Measurements from ENCODE around the gene MCM7. TPM values are rescaled to one million over a fixed set of nuclear protein-coding genes. Genes with fewer than 3 reads are reported as not detected.
"Not testable (repeated sequence)": the region's sequence is repeated elsewhere in the genome, so short reads cannot be mapped to it uniquely, and the experiment has no call there.

Gene MCM7
- total and polyA plus RNA-seq, 7 donors, result 29.6 to 99.3 (median 34.2) TPM

GRCh38 chr7:100132126-100132525 is 30.9 kb upstream of the MCM7 start:
- intact Hi-C loops (cut with DNase I), result loop anchor here (2.0 kb wide), 1 partner anchor 85 kb away; no protein-coding TSS in a partner anchor

GRCh38 chr7:100130608-100131453 is 29.6 kb upstream of the MCM7 start:
- H3K27me3 ChIP-seq, result no peaks in the 10 kb centered on the region
- no peaks in the 10 kb centered on the region for H3K36me3 ChIP-seq
- WGBS, 2 donors, result 5 to 13% methylated on average over 24 of the region's 24 CpGs
- peaks cover 0 to 28% (median 22%) of the 10 kb centered on the region in 4 donors for H3K4me1 ChIP-seq
- TF ChIP-seq CTCF (IDR thresholded peaks at IDR 0.05) (peak; percentile 73 to 92 (median 83)), POLR2AphosphoS5 (IDR thresholded peaks at IDR 0.05) (no peak)
- no peak overlapping the region for H3K27ac ChIP-seq
- peak; percentile 89 for DNase-seq
- H3K9me3 ChIP-seq, result no peaks in the 10 kb centered on the region
- no peak overlapping the region for H3K4me3 ChIP-seq
- intact Hi-C loops (cut with DNase I), result no loop called here

More at GRCh38 chr7:100132126-100132525, 30.9 kb upstream of the MCM7 start:
- H3K9me3 ChIP-seq, result no peaks in the 10 kb centered on the region
- TF ChIP-seq EP300 (IDR thresholded peaks at IDR 0.05) (no peak), POLR2A (IDR thresholded peaks at IDR 0.05) (no peak), CTCF (IDR thresholded peaks at IDR 0.05) (no peak), POLR2AphosphoS5 (IDR thresholded peaks at IDR 0.05) (no peak)
- no peak overlapping the region for H3K4me3 ChIP-seq
- peaks cover 0 to 24% (median 14%) of the 10 kb centered on the region in 4 donors for H3K4me1 ChIP-seq
- DNase-seq, result no peak
- 61 to 69% methylated on average over 7 of the region's 7 CpGs for WGBS, 2 donors
- no peak overlapping the region for H3K27ac ChIP-seq
- H3K36me3 ChIP-seq, result no peaks in the 10 kb centered on the region
- H3K27me3 ChIP-seq, result no peaks in the 10 kb centered on the region

- H3K27me3 ChIP-seq; H3K27ac ChIP-seq; H3K36me3 ChIP-seq; H3K4me3 ChIP-seq; intact Hi-C loops (cut with DNase I); DNase-seq; H3K9me3 ChIP-seq: not testable (repeated sequence)
- 94 to 98% methylated on average over 1 of the region's 1 CpG for WGBS, 2 donors
- peaks cover 0 to 33% (median 24%) of the 10 kb centered on the region in 4 donors for H3K4me1 ChIP-seq
Measured at GRCh38 chr7:100130220-100130607, 29.0 kb upstream of the MCM7 start.

- peaks cover 0 to 4% (median 0%) of the 10 kb centered on the region in 4 donors for H3K36me3 ChIP-seq
- no peak for TF ChIP-seq CTCF (IDR thresholded peaks at IDR 0.05)
- no peak for TF ChIP-seq POLR2A (IDR thresholded peaks at IDR 0.05)
- no peak for TF ChIP-seq POLR2AphosphoS5 (IDR thresholded peaks at IDR 0.05)
- TF ChIP-seq EP300 (IDR thresholded peaks at IDR 0.05), result no peak
- no peak overlapping the region for H3K4me3 ChIP-seq
- 39 to 56% methylated on average over 1 of the region's 1 CpG for WGBS, 2 donors
- peak overlapping the region in 3 of 4 donors; percentile 93 to 95 (median 94) for H3K27ac ChIP-seq
- H3K9me3 ChIP-seq, result no peaks in the 10 kb centered on the region
- peaks cover 0 to 33% (median 24%) of the 10 kb centered on the region in 4 donors for H3K4me1 ChIP-seq
- intact Hi-C loops (cut with DNase I), result loop anchor here (5.0 kb wide), 2 partner anchors 136 to 211 kb away; partner anchors contain the start of gene TRIM4
- DNase-seq, result no peak
- H3K27me3 ChIP-seq, result no peaks in the 10 kb centered on the region
Measured at GRCh38 chr7:100128637-100128963, 27.4 kb upstream of the MCM7 start.

GRCh38 chr7:100127866-100128636 is 26.9 kb upstream of the MCM7 start:
- no peak for DNase-seq
- Histone ChIP-seq H3K27ac (peak overlapping the region; percentile 91 to 95 (median 94)), H3K27me3 (no peaks in the 10 kb centered on the region), H3K4me1 (peaks cover 0 to 33% (median 24%) of the 10 kb centered on the region in 4 donors), H3K4me3 (peak overlapping the region; percentile 64 to 88 (median 80)), H3K36me3 (peaks cover 0 to 7% (median 0%) of the 10 kb centered on the region in 4 donors), H3K9me3 (no peaks in the 10 kb centered on the region)
- TF ChIP-seq POLR2A (IDR thresholded peaks at IDR 0.05) (no peak), POLR2AphosphoS5 (IDR thresholded peaks at IDR 0.05) (no peak), EP300 (IDR thresholded peaks at IDR 0.05) (no peak), CTCF (IDR thresholded peaks at IDR 0.05) (no peak)
- intact Hi-C loops (cut with DNase I), result loop anchor here (2.0 to 5.0 kb wide), 4 partner anchors 27 to 211 kb away; partner anchors contain the start of genes AP4M1, COPS6, MCM7 and TRIM4
- 2 to 5% methylated on average over 37 of the region's 37 CpGs for WGBS, 2 donors

All from sigmoid colon (tissue), 7 donors.